GM12878 (cell line): ENCODE data around the gene ZBTB38. TPM values are rescaled to one million over a fixed set of nuclear protein-coding genes. Genes with fewer than 3 reads are reported as not detected.

Experiments used
- ATAC-seq: fragments of 200-7000 bp; cut with Tn5 transposase; 3 replicates; pipeline ENCODE4 v1.9.1; 2020; ENCODE audit warnings: mild to moderate bottlenecking, moderate library complexity
- BruUV-seq: library from RNA; stranded (reverse); fragments of 400-500 nt; replicated peaks from 2 replicates; lab custom pipeline; 2021; lab: Mats Ljungman, UMichigan
- CTCF ChIA-PET: fragments of 300-600 bp; sonication (Branson Sonifier 250); formaldehyde crosslinking; extraction: SDS; loops from one replicate; lab custom pipeline; 2021; ENCODE audit warnings: inconsistent platforms; lab: Yijun Ruan, JAX
- POLR2A ChIA-PET: fragments of 350-600 bp; formaldehyde crosslinking; extraction: SDS; loops from one replicate; lab custom pipeline; 2021; ENCODE audit warnings: inconsistent platforms; lab: Charles Lee
- RAD21 ChIA-PET: fragments of 300-600 bp; sonication (Branson Sonifier 250); formaldehyde crosslinking; loops from one replicate; lab custom pipeline; 2023; ENCODE audit warnings: antibody characterized with exemption; ENCODE audit not compliant: unreplicated experiment; lab: Charles Lee
- SMC1A ChIA-PET: fragments of 300-600 bp; sonication (Branson Sonifier 250); formaldehyde crosslinking; loops from one replicate; lab custom pipeline; 2023; ENCODE audit not compliant: unreplicated experiment, uncharacterized antibody; lab: Charles Lee
- DNase-seq: peaks from one replicate; pipeline ENCODE4 v3.0.0-alpha.2; 2011; ENCODE audit warnings: low read depth, low spot score
- FAIRE-seq: peaks from 3 replicates; lab custom pipeline; 2011; peaks lifted over from hg19 to GRCh38; lab: Jason Lieb, UNC
- H2AFZ ChIP-seq: 2 replicates; pipeline ENCODE4 v1.6.0; 2011; ENCODE audit warnings: low read depth, low read length, control low read depth; ENCODE audit not compliant: control insufficient read depth
- H3K27ac ChIP-seq: 2 replicates; pipeline ENCODE4 v1.5.1; 2011; ENCODE audit warnings: control low read depth; ENCODE audit not compliant: control insufficient read depth, insufficient read depth
- H3K27me3 ChIP-seq, 2 experiments: replicated peaks in 1 of 2; 2 replicates each; pipeline versions ENCODE4 v1.6.0 to v1.6.1; 2011; ENCODE audit warnings: low read length in 1 of 2; ENCODE audit not compliant: control insufficient read depth in 2 of 2, insufficient read depth in 2 of 2
- H3K36me3 ChIP-seq, 2 experiments: 2 replicates each; pipeline ENCODE4 v1.5.1; 2011; ENCODE audit warnings: low read length in 1 of 2; ENCODE audit not compliant: control insufficient read depth in 2 of 2, insufficient read depth in 2 of 2
- H3K4me1 ChIP-seq: 2 replicates; pipeline ENCODE4 v1.6.1; 2011; ENCODE audit warnings: mild to moderate bottlenecking, low read length, moderate library complexity, mixed read lengths; ENCODE audit not compliant: control insufficient read depth, insufficient read depth
- H3K4me2 ChIP-seq: 2 replicates; pipeline ENCODE4 v1.6.0; 2011; ENCODE audit warnings: control low read depth; ENCODE audit not compliant: control insufficient read depth, insufficient read depth
- H3K4me3 ChIP-seq: fragments of 200-600 bp; sonication (generic); 2 replicates; pipeline ENCODE4 v1.5.1; 2016
- H3K79me2 ChIP-seq: 2 replicates; pipeline ENCODE4 v1.6.0; 2011; ENCODE audit warnings: low read length; ENCODE audit not compliant: control insufficient read depth, insufficient read depth
- H3K9ac ChIP-seq: 2 replicates; pipeline ENCODE4 v1.8.0; 2011; ENCODE audit warnings: low read length, control low read depth, mixed read lengths; ENCODE audit not compliant: control insufficient read depth, insufficient read depth
- H3K9me3 ChIP-seq: replicated peaks from 3 replicates; pipeline ENCODE4 v1.5.1; 2011; ENCODE audit warnings: mild to moderate bottlenecking, low read length; ENCODE audit not compliant: control insufficient read depth, insufficient read depth
- H4K20me1 ChIP-seq: 2 replicates; pipeline ENCODE4 v1.6.0; 2011; ENCODE audit not compliant: control insufficient read depth, insufficient read depth
- BACH1 ChIP-seq: fragments of 450-650 bp; IDR thresholded peaks from 2 replicates; pipeline ENCODE4 v1.6.1; 2017; ENCODE audit warnings: mild to moderate bottlenecking, borderline replicate concordance
- DPF2 ChIP-seq: fragments of 450-650 bp; IDR thresholded peaks from 2 replicates; pipeline ENCODE4 v1.6.1; 2017; ENCODE audit warnings: mild to moderate bottlenecking
- HDAC2 ChIP-seq: fragments of 200-600 bp; sonication (generic); IDR thresholded peaks from 2 replicates; pipeline ENCODE4 v1.6.1; 2017
- ZBTB4 ChIP-seq: fragments of 450-650 bp; formaldehyde crosslinking; IDR thresholded peaks from 2 replicates; pipeline ENCODE4 v1.4.0; 2022; ENCODE audit warnings: mild to moderate bottlenecking, moderate library complexity
- WGBS: methylation state at CpG from one replicate; pipeline ENCODE4 v1.1.6; 2016; ENCODE audit warnings: low lambda C conversion rate; ENCODE audit not compliant: insufficient replicate concordance, insufficient coverage; ENCODE audit errors: missing lambda C conversion rate; 5-methylcytosine and 5-hydroxymethylcytosine counted together
- in situ Hi-C: fragments of 300-500 bp; cut with MboI; formaldehyde crosslinking; loops from 9 replicates; pipeline ENCODE4 v1.14.3; 2018; ENCODE audit warnings: mixed read lengths
- intact Hi-C: fragments of 100-400 bp; cut with micrococcal nuclease; formaldehyde crosslinking; loops from one replicate; pipeline ENCODE4 v1.14.2; 2022; ENCODE audit not compliant: unreplicated experiment
- polyA plus RNA-seq, 11 experiments: library from polyadenylated mRNA; depleted of rRNA in 4 of 11; unstranded in 6 of 11; stranded (reverse) in 5 of 11; fragments of >200 nt; fragmentation: Nextera tagmentation in 4 of 11; fragmentation: Illumina TruSeq in 1 of 11; extraction: Ambion mirVana in 4 of 11; extraction: Trizol in 1 of 11; gene quantifications; 1 replicate in 1 of 11; 2 replicates in 10 of 11; pipeline versions ENCODE4 v1.2.1 to v1.2.3, GENCODE V29; 2011 to 2016; ENCODE audit warnings: inconsistent platforms in 2 of 11, missing spikeins in 2 of 11, low read depth in 1 of 11
- total RNA-seq, 4 experiments: library from RNA; depleted of rRNA in 3 of 4; stranded (reverse); fragments of >200 nt in 3 of 4; fragmentation: Illumina TruSeq in 1 of 4; extraction: Trizol in 1 of 4; gene quantifications; 2 replicates each; pipeline versions ENCODE4 v1.2.1 to v1.2.3, GENCODE V29; 2013 to 2021

The ZBTB38 gene
- total and polyA plus RNA-seq, 10 of the 15 experiments (the other 5 are each of a cell fraction or from before 2014, with no cell fraction given): 34.2 to 115 (median 88.6) TPM

- Histone ChIP-seq H3K27ac (peak overlapping the region; percentile 95; the same call in 1 of the 2 replicates), H3K79me2 (no peaks in the 10 kb centered on the region), H3K9me3 (peaks cover 5% of the 10 kb centered on the region), H3K4me3 (no peak overlapping the region), H3K9ac (no peak overlapping the region), H2AFZ (no peak overlapping the region), H3K36me3 (no peaks in the 10 kb centered on the region), H3K4me1 (peaks cover 32% of the 10 kb centered on the region), H3K4me2 (no peak overlapping the region), H4K20me1 (no peaks in the 10 kb centered on the region), H3K27me3 (no peaks in the 10 kb centered on the region)
- intact Hi-C loops: loop anchor here (5.0 kb wide), 1 partner anchor 33 kb away; no protein-coding TSS in a partner anchor
- ChIA-PET SMC1A (interaction anchor here (1.2 to 8.4 kb wide), 8 partner anchors 10 to 115 kb away, joined by 3 to 112 read pairs (median 19); no protein-coding TSS in a partner anchor), RAD21 (interaction anchor here (3.3 to 5.9 kb wide), 2 partner anchors 22 to 33 kb away, joined by 30 to 46 read pairs; no protein-coding TSS in a partner anchor), POLR2A (interaction anchor here (1.3 to 1.6 kb wide), 2 partner anchors 10 to 71 kb away, joined by 3 to 5 read pairs; no protein-coding TSS in a partner anchor), CTCF (interaction anchor here (0.7 kb wide), 1 partner anchor 34 kb away, joined by 3 read pairs; no protein-coding TSS in a partner anchor)
- no peak for TF ChIP-seq BACH1
- no peak for TF ChIP-seq DPF2
- TF ChIP-seq HDAC2: no peak
- DNase-seq (no peak), ATAC-seq (no peak), FAIRE-seq (no peak)
- BruUV-seq: no TSS peak
- in situ Hi-C loops: no loop called here
Measured at GRCh38 chr3:141338881-141339280, 29.4 kb upstream of the ZBTB38 start.

- RAD21 ChIA-PET: interaction anchor here (0.6 kb wide), 1 partner anchor 28 kb away, joined by 3 read pairs; no protein-coding TSS in a partner anchor
- DNase-seq (no peak), FAIRE-seq (no peak), ATAC-seq (no peak)
- Histone ChIP-seq H2AFZ (no peak overlapping the region), H3K4me2 (no peak overlapping the region), H3K79me2 (no peaks in the 10 kb centered on the region), H3K4me3 (no peak overlapping the region), H4K20me1 (no peaks in the 10 kb centered on the region), H3K36me3 (no peaks in the 10 kb centered on the region), H3K27me3 (no peaks in the 10 kb centered on the region), H3K4me1 (peaks cover 26% of the 10 kb centered on the region), H3K9ac (no peak overlapping the region), H3K27ac (no peak overlapping the region), H3K9me3 (peaks cover 5% of the 10 kb centered on the region)
- CTCF ChIA-PET: no interaction called here
- TF ChIP-seq ZBTB4 (CRISPR knock-in tag): no peak
- in situ Hi-C loops (no loop called here), intact Hi-C loops (no loop called here)
- BruUV-seq: no TSS peak
- POLR2A ChIA-PET: no interaction called here
- SMC1A ChIA-PET: no interaction called here
- WGBS: 100% methylated on average over 1 of the region's 1 CpG
Measured at GRCh38 chr3:141341536-141341935, 26.8 kb upstream of the ZBTB38 start.
